NCI-H1436 (cell line): ENCODE measurements around the gene BLOC1S5.
"Not testable (repeated sequence)": the region's sequence is repeated elsewhere in the genome, so short reads cannot be mapped to it uniquely, and the experiment has no call there.

Experiments
- DNase-seq: peaks from one replicate; lab custom pipeline; 2025; lab: John Stamatoyannopoulos, UW

BLOC1S5 gene

GRCh38 chr6:7992002-7992815, 72.0 kb downstream of the BLOC1S5 start:
- no peak for DNase-seq

GRCh38 chr6:7991536-7991935, 72.7 kb downstream of the BLOC1S5 start:
- DNase-seq = no peak

GRCh38 chr6:7986219-7986618, 78.0 kb downstream of the BLOC1S5 start:
- DNase-seq = no peak

GRCh38 chr6:7983967-7984366, 80.2 kb downstream of the BLOC1S5 start:
- not testable (repeated sequence) for DNase-seq

GRCh38 chr6:7979831-7980230, 84.4 kb downstream of the BLOC1S5 start:
- DNase-seq = no peak

DNA sequence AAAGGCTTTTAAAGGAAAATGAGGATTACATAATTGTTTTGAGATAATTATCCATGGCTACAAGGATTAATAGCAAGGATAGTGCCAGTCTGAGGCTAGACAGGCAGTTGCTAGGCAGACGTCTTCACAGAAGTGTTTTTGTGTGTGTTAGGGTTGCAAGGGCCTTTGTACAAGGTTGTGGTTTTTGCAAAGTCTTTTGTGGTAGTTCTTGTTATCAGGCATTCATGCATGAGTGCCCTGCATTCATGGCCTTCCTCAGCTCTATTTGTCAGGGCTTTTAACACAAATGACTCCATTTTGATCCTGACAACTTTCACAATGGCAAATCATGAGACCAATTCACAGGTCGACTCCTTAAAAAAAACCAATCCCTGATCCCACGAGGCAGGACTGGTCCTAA, 85.5 kb downstream of the BLOC1S5 start:
- no peak for DNase-seq

- no peak for DNase-seq
Measured at GRCh38 chr6:7976485-7977056, 87.6 kb downstream of the BLOC1S5 start.

GRCh38 chr6:7975764-7976146, 88.4 kb downstream of the BLOC1S5 start:
- no peak for DNase-seq

DNA sequence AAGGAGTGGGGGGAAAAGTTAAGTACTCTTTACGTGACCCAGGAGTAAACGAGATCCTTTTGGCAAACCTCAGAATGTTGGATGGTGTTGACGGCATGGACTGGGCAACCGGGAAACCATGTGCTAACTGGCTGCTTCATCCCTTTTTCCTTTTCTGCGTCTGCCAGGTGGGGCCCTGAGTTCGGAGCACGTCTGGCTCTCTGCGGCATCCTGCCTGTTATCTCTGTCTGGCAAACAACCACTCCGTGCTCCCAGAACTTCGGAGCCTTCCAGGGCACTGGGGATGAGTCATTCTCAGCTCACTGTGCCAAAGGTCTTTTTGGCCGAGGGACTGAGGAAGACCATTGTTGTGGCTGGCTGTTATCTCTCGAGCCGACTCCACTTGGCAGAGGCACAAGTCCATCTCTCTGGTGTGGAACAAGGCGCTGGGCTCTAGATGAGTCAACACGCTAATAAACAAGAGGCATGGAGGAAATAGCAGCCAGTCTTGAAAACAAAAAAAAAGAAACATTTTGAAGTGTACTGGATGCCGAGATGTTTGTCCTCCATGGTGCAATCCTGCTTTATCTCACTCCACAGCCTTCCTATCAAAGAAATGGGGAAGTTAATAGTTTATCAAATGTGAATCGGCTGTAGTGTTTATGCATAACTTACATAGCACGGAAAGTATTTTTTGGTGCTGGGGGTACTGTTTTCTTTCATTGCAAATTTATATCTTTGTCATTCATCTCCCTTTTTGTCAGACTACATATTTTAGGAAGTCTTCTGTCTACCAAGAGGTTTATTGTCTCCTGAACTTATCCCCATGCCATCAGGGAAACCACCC, 89.0 kb downstream of the BLOC1S5 start:
- no peak for DNase-seq

GRCh38 chr6:7974565-7974937, 89.6 kb downstream of the BLOC1S5 start:
- DNase-seq = no peak

- DNase-seq = no peak
Measured at GRCh38 chr6:7973584-7973983, 90.6 kb downstream of the BLOC1S5 start.

DNA sequence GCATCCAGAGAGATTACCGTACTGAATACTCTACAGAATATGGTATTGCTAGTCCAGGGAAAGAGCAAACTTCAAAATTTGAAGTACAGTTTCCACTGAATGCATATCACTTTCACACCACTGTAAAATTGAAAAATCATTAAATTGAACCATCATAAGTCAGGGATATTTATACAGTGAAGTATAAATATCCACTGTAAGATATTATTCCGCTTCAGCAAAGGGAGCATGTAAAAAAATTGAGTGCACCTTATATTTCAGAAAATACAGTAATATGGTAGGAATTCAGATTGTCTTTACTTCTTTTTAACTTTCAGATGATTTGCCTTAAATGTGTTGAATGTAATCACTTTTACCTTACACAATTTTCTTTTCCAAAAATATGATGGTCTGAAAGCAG, 92.7 kb downstream of the BLOC1S5 start:
- no peak for DNase-seq

DNA sequence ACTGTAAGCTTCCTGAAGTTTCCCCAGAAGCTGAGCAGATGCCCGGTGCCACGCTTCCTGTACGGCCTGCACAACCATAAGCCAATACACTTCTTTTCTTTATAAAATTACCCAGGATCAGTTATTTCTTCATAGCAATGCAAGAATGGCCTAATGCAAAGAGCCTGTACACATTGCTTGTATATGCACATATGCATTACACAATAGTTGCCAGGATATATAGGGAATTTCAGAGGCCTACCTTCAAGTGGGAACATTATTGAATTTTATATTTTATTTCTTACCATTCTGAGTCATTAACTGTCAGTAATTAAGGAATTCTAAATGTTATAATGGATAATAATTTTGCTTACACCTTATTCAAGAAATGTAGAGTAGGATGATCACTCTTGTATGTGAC, 93.6 kb downstream of the BLOC1S5 start:
- no peak for DNase-seq
